ENCODE data around the gene CHST12.

Gene CHST12

GRCh38 chr7:2405201-2405600 lies 1.8 kb downstream of the CHST12 start:
- TF ChIP-seq, protein P1, sequence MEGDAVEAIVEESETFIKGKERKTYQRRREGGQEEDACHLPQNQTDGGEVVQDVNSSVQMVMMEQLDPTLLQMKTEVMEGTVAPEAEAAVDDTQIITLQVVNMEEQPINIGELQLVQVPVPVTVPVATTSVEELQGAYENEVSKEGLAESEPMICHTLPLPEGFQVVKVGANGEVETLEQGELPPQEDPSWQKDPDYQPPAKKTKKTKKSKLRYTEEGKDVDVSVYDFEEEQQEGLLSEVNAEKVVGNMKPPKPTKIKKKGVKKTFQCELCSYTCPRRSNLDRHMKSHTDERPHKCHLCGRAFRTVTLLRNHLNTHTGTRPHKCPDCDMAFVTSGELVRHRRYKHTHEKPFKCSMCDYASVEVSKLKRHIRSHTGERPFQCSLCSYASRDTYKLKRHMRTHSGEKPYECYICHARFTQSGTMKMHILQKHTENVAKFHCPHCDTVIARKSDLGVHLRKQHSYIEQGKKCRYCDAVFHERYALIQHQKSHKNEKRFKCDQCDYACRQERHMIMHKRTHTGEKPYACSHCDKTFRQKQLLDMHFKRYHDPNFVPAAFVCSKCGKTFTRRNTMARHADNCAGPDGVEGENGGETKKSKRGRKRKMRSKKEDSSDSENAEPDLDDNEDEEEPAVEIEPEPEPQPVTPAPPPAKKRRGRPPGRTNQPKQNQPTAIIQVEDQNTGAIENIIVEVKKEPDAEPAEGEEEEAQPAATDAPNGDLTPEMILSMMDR (IDR thresholded peaks at IDR 0.05; ENCODE audit: insufficient read depth, missing control alignments) = no peak
- FAIRE-seq (no peak), DNase-seq (ENCODE audit: insufficient read length, low spot score) (no peak)

DNA sequence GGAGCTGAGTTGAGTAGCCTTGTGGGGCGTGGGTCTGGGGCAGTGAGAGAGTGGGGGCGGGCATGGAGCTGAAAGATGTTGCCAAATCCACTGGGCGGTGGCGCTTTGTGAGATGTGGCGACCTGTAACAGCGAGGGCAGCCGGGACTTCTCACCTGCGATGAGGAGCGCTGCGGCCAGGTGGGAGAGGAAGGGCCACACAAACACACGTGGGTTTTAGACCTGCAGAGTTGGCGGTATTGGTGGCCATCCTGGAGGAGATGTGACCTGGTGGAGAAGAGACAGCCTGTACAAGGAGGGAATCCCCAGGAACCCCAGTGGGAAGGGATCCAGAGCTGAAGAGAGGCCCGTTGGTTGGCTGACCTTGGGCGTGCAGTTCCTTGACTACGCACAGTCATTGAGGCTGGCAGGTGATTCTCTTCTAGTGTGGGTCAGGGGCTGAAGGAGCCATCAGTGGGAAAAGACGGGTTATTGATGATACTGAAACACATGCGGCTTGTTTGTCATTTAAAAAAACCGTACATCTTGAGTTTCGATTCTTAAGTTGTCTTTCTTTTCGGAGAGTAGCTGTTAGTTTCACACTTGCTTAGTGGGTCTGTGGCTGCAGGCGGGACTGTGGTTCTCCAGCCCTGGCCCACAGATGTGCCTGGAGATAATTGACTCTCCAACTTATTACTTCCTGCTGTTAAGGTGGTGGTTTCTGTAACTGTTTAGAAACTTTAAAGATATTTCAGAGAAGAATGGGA lies 2.4 kb downstream of the CHST12 start:
- DNase-seq (ENCODE audit: insufficient read length, low spot score) (no peak), FAIRE-seq (no peak)

GRCh38 chr7:2409745-2410414 lies 6.5 kb downstream of the CHST12 start:
- no peak for DNase-seq (ENCODE audit: insufficient read length, low spot score)
- FAIRE-seq = no peak
- TF ChIP-seq, protein P1 (IDR thresholded peaks at IDR 0.05; ENCODE audit: insufficient read depth, missing control alignments) = no peak

More for the DNA sequence above, 2.4 kb downstream of the CHST12 start:
- TF ChIP-seq, protein P1 (IDR thresholded peaks at IDR 0.05; ENCODE audit: insufficient read depth, missing control alignments) = no peak

GRCh38 chr7:2411049-2411448 lies 7.6 kb downstream of the CHST12 start:
- TF ChIP-seq, protein P1 (IDR thresholded peaks at IDR 0.05; ENCODE audit: insufficient read depth, missing control alignments) = no peak
- no peak for DNase-seq (ENCODE audit: insufficient read length, low spot score)
- FAIRE-seq = no peak

DNA sequence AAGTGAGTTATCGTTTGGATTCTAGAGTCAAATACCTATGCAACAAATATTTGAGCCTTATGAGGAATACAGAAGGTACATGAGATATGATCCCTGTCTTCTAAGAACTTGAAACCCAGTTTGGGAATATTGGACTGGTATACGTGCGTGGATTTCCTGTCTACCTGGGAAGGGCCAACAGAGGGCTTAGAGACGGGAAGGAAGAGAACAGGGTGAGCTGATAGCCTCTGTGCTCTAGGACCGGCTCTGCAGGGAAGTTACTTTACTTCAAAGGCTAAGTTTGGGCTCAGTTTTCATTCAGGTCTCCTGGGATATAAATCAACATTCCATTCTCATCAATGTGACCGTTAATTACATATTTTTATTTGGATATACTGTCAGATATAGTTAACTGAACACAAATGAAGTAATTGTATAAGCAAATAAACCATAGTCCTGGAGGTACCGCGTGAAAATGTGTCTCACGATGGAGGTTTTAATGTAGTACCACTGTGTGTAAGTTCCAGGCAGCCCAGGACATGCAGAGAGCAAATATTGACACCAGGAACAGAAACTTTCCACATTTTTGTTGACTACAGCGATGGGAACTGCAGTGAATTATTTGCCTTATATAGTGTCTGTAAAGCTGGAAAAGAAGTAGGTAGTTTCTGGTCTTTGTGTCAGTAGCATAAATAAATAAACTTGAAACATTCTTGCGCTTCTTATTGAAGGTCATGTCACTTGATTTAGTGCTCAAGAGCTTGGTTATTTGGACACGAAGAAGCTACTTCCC lies 8.6 kb downstream of the CHST12 start:
- TF ChIP-seq, protein P1 (IDR thresholded peaks at IDR 0.05; ENCODE audit: insufficient read depth, missing control alignments) = no peak
- FAIRE-seq (no peak), DNase-seq (ENCODE audit: insufficient read length, low spot score) (no peak)

GRCh38 chr7:2412587-2413201 lies 9.3 kb downstream of the CHST12 start:
- TF ChIP-seq, protein P1 (IDR thresholded peaks at IDR 0.05; ENCODE audit: insufficient read depth, missing control alignments) = no peak
- DNase-seq (ENCODE audit: insufficient read length, low spot score) (no peak), FAIRE-seq (no peak)
